ENCODE data around the gene MRPL34.

The MRPL34 gene

GRCh38 chr19:17347361-17347760 is 41.7 kb downstream of the MRPL34 start:
- DNase-seq = no peak

DNA sequence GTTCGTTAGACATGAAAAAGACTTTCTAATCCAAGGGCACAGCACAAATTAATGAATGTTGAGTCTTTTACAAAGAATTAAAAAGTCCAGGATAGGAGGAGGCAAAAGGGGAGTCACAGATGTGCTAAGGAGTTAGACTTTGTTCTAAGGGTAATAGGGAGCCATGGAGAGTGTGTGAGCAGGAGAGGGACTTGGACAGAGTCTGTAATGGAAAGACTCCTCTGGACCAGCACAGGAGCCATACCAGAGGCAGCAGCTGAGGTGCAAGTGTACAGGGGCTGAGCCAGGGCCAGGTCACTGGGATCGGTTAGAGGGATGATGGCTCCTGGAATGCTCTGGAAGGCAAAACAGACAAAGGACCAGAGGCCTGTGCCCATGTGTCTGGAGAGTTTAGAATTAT is 42.2 kb downstream of the MRPL34 start:
- DNase-seq = no peak

- DNase-seq = no peak
Measured at GRCh38 chr19:17348700-17349099, 43.0 kb downstream of the MRPL34 start.

- DNase-seq = no peak
Measured at GRCh38 chr19:17351815-17352435, 46.3 kb downstream of the MRPL34 start.

- no peak for DNase-seq
Measured at GRCh38 chr19:17352608-17353280, 47.1 kb downstream of the MRPL34 start.

DNA sequence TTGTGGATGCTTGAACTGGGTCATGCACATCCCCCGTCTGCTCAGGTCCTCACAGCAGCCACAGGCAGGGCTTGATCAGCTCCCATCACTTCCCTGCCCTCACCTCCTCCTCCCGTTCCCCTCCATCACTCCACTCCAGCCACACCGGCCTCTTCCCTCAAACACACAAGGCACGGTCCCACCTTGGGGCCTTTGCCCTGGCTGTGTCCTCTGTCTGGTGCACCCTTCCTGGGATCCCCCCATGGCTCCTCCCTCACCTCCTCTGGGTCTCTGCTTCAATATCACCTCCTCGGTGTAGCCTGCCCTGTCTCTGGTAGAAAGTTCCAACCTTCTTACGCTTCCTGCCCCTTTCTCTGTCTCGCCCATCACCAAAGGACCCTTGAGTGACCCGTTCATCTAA is 47.7 kb downstream of the MRPL34 start:
- no peak for DNase-seq

Data from stimulated activated CD4-positive, alpha-beta T cell treated with anti-CD3 and anti-CD28 coated beads, Interleukin-15, amount 100 ng/mL, for 24 hours (primary cell).